Measurements from ENCODE around the gene LCMT1. TPM values are rescaled to one million over a fixed set of nuclear protein-coding genes. Genes with fewer than 3 reads are reported as not detected.

LCMT1 gene
- polyA plus RNA-seq, 2 donors, result 16.3 to 23.2 TPM

- H3K9me3 ChIP-seq (ENCODE audit: control insufficient read depth in 2 of 2, insufficient read depth in 1 of 2, low read depth in 1 of 2, low read length in 1 of 2), result no peaks in the 10 kb centered on the region
- no peak overlapping the region for H3K27ac ChIP-seq (ENCODE audit: low read depth in 2 of 2, low read length in 1 of 2)
- no peaks in the 10 kb centered on the region for H3K27me3 ChIP-seq (ENCODE audit: control insufficient read depth in 1 of 2, insufficient read depth in 2 of 2, low read length in 2 of 2)
- H3K4me3 ChIP-seq (ENCODE audit: low read depth in 1 of 2, low read length in 2 of 2), result no peak overlapping the region
- 93 to 99% methylated on average over 2 of the region's 2 CpGs for WGBS, 2 donors
- no peaks in the 10 kb centered on the region for H3K36me3 ChIP-seq (ENCODE audit: control insufficient read depth in 2 of 2, insufficient read depth in 2 of 2, low read length in 1 of 2)
- H3K4me1 ChIP-seq (ENCODE audit: control insufficient read depth in 2 of 2, insufficient read depth in 2 of 2, low read length in 1 of 2), result no peaks in the 10 kb centered on the region
These were observed 33.1 kb upstream of the LCMT1 start for GRCh38 chr16:25078386-25078978.

GRCh38 chr16:25079637-25080378, 31.7 kb upstream of the LCMT1 start:
- WGBS, 2 donors, result 61 to 70% methylated on average over 4 of the region's 4 CpGs
- no peaks in the 10 kb centered on the region for H3K9me3 ChIP-seq (ENCODE audit: control insufficient read depth in 2 of 2, insufficient read depth in 1 of 2, low read depth in 1 of 2, low read length in 1 of 2)
- H3K27me3 ChIP-seq (ENCODE audit: control insufficient read depth in 1 of 2, insufficient read depth in 2 of 2, low read length in 2 of 2), result no peaks in the 10 kb centered on the region
- H3K27ac ChIP-seq (ENCODE audit: low read depth in 2 of 2, low read length in 1 of 2), result no peak overlapping the region
- no peaks in the 10 kb centered on the region for H3K36me3 ChIP-seq (ENCODE audit: control insufficient read depth in 2 of 2, insufficient read depth in 2 of 2, low read length in 1 of 2)
- no peaks in the 10 kb centered on the region for H3K4me1 ChIP-seq (ENCODE audit: control insufficient read depth in 2 of 2, insufficient read depth in 2 of 2, low read length in 1 of 2)
- no peak overlapping the region for H3K4me3 ChIP-seq (ENCODE audit: low read depth in 1 of 2, low read length in 2 of 2)

GRCh38 chr16:25080420-25081131, 31.0 kb upstream of the LCMT1 start:
- no peak overlapping the region for H3K27ac ChIP-seq (ENCODE audit: low read depth in 2 of 2, low read length in 1 of 2)
- no peaks in the 10 kb centered on the region for H3K4me1 ChIP-seq (ENCODE audit: control insufficient read depth in 2 of 2, insufficient read depth in 2 of 2, low read length in 1 of 2)
- H3K9me3 ChIP-seq (ENCODE audit: control insufficient read depth in 2 of 2, insufficient read depth in 1 of 2, low read depth in 1 of 2, low read length in 1 of 2), result no peaks in the 10 kb centered on the region
- H3K4me3 ChIP-seq (ENCODE audit: low read depth in 1 of 2, low read length in 2 of 2), result no peak overlapping the region
- no peaks in the 10 kb centered on the region for H3K27me3 ChIP-seq (ENCODE audit: control insufficient read depth in 1 of 2, insufficient read depth in 2 of 2, low read length in 2 of 2)
- H3K36me3 ChIP-seq (ENCODE audit: control insufficient read depth in 2 of 2, insufficient read depth in 2 of 2, low read length in 1 of 2), result no peaks in the 10 kb centered on the region
- WGBS, 2 donors, result 88 to 92% methylated on average over 5 of the region's 5 CpGs

- no peaks in the 10 kb centered on the region for H3K4me1 ChIP-seq (ENCODE audit: control insufficient read depth in 2 of 2, insufficient read depth in 2 of 2, low read length in 1 of 2)
- no peak overlapping the region for H3K27ac ChIP-seq (ENCODE audit: low read depth in 2 of 2, low read length in 1 of 2)
- no peaks in the 10 kb centered on the region for H3K36me3 ChIP-seq (ENCODE audit: control insufficient read depth in 2 of 2, insufficient read depth in 2 of 2, low read length in 1 of 2)
- H3K9me3 ChIP-seq (ENCODE audit: control insufficient read depth in 2 of 2, insufficient read depth in 1 of 2, low read depth in 1 of 2, low read length in 1 of 2), result no peaks in the 10 kb centered on the region
- 93 to 94% methylated on average over 9 of the region's 9 CpGs for WGBS, 2 donors
- H3K4me3 ChIP-seq (ENCODE audit: low read depth in 1 of 2, low read length in 2 of 2), result no peak overlapping the region
- no peaks in the 10 kb centered on the region for H3K27me3 ChIP-seq (ENCODE audit: control insufficient read depth in 1 of 2, insufficient read depth in 2 of 2, low read length in 2 of 2)
These were observed 29.8 kb upstream of the LCMT1 start for GRCh38 chr16:25081702-25082101.

GRCh38 chr16:25083065-25083464, 28.5 kb upstream of the LCMT1 start:
- 86 to 90% methylated on average over 6 of the region's 6 CpGs for WGBS, 2 donors
- H3K9me3 ChIP-seq (ENCODE audit: control insufficient read depth in 2 of 2, insufficient read depth in 1 of 2, low read depth in 1 of 2, low read length in 1 of 2), result no peaks in the 10 kb centered on the region
- no peaks in the 10 kb centered on the region for H3K36me3 ChIP-seq (ENCODE audit: control insufficient read depth in 2 of 2, insufficient read depth in 2 of 2, low read length in 1 of 2)
- H3K4me3 ChIP-seq (ENCODE audit: low read depth in 1 of 2, low read length in 2 of 2), result no peak overlapping the region
- peaks cover 0 to 2% of the 10 kb centered on the region in 2 donors for H3K4me1 ChIP-seq (ENCODE audit: control insufficient read depth in 2 of 2, insufficient read depth in 2 of 2, low read length in 1 of 2)
- no peaks in the 10 kb centered on the region for H3K27me3 ChIP-seq (ENCODE audit: control insufficient read depth in 1 of 2, insufficient read depth in 2 of 2, low read length in 2 of 2)
- H3K27ac ChIP-seq (ENCODE audit: low read depth in 2 of 2, low read length in 1 of 2), result no peak overlapping the region

- Histone ChIP-seq H3K4me3 (ENCODE audit: low read depth in 1 of 2, low read length in 2 of 2) (no peak overlapping the region), H3K4me1 (ENCODE audit: control insufficient read depth in 2 of 2, insufficient read depth in 2 of 2, low read length in 1 of 2) (peaks cover 0 to 2% of the 10 kb centered on the region in 2 donors), H3K36me3 (ENCODE audit: control insufficient read depth in 2 of 2, insufficient read depth in 2 of 2, low read length in 1 of 2) (no peaks in the 10 kb centered on the region), H3K9me3 (ENCODE audit: control insufficient read depth in 2 of 2, insufficient read depth in 1 of 2, low read depth in 1 of 2, low read length in 1 of 2) (no peaks in the 10 kb centered on the region), H3K27ac (ENCODE audit: low read depth in 2 of 2, low read length in 1 of 2) (no peak overlapping the region), H3K27me3 (ENCODE audit: control insufficient read depth in 1 of 2, insufficient read depth in 2 of 2, low read length in 2 of 2) (no peaks in the 10 kb centered on the region)
- 82 to 84% methylated on average over 6 of the region's 6 CpGs for WGBS, 2 donors
These were observed 27.8 kb upstream of the LCMT1 start for GRCh38 chr16:25083701-25084100.

- WGBS, 2 donors, result 72% methylated on average over 6 of the region's 6 CpGs
- Histone ChIP-seq H3K4me3 (ENCODE audit: low read depth in 1 of 2, low read length in 2 of 2) (no peak overlapping the region), H3K36me3 (ENCODE audit: control insufficient read depth in 2 of 2, insufficient read depth in 2 of 2, low read length in 1 of 2) (no peaks in the 10 kb centered on the region), H3K9me3 (ENCODE audit: control insufficient read depth in 2 of 2, insufficient read depth in 1 of 2, low read depth in 1 of 2, low read length in 1 of 2) (no peaks in the 10 kb centered on the region), H3K27ac (ENCODE audit: low read depth in 2 of 2, low read length in 1 of 2) (no peak overlapping the region), H3K27me3 (ENCODE audit: control insufficient read depth in 1 of 2, insufficient read depth in 2 of 2, low read length in 2 of 2) (no peaks in the 10 kb centered on the region), H3K4me1 (ENCODE audit: control insufficient read depth in 2 of 2, insufficient read depth in 2 of 2, low read length in 1 of 2) (peaks cover 0 to 2% of the 10 kb centered on the region in 2 donors)
These were observed 26.7 kb upstream of the LCMT1 start for GRCh38 chr16:25084797-25085196.

- H3K27me3 ChIP-seq (ENCODE audit: control insufficient read depth in 1 of 2, insufficient read depth in 2 of 2, low read length in 2 of 2), result no peaks in the 10 kb centered on the region
- H3K36me3 ChIP-seq (ENCODE audit: control insufficient read depth in 2 of 2, insufficient read depth in 2 of 2, low read length in 1 of 2), result no peaks in the 10 kb centered on the region
- no peak overlapping the region for H3K27ac ChIP-seq (ENCODE audit: low read depth in 2 of 2, low read length in 1 of 2)
- WGBS, 2 donors, result 67 to 70% methylated on average over 5 of the region's 5 CpGs
- no peak overlapping the region for H3K4me3 ChIP-seq (ENCODE audit: low read depth in 1 of 2, low read length in 2 of 2)
- no peaks in the 10 kb centered on the region for H3K9me3 ChIP-seq (ENCODE audit: control insufficient read depth in 2 of 2, insufficient read depth in 1 of 2, low read depth in 1 of 2, low read length in 1 of 2)
- peaks cover 0 to 2% of the 10 kb centered on the region in 2 donors for H3K4me1 ChIP-seq (ENCODE audit: control insufficient read depth in 2 of 2, insufficient read depth in 2 of 2, low read length in 1 of 2)
These were observed 23.8 kb upstream of the LCMT1 start for GRCh38 chr16:25087761-25088160.

GRCh38 chr16:25089351-25089750, 22.2 kb upstream of the LCMT1 start:
- no peaks in the 10 kb centered on the region for H3K27me3 ChIP-seq (ENCODE audit: control insufficient read depth in 1 of 2, insufficient read depth in 2 of 2, low read length in 2 of 2)
- 75 to 78% methylated on average over 5 of the region's 5 CpGs for WGBS, 2 donors
- H3K27ac ChIP-seq (ENCODE audit: low read depth in 2 of 2, low read length in 1 of 2), result no peak overlapping the region
- no peaks in the 10 kb centered on the region for H3K36me3 ChIP-seq (ENCODE audit: control insufficient read depth in 2 of 2, insufficient read depth in 2 of 2, low read length in 1 of 2)
- no peak overlapping the region for H3K4me3 ChIP-seq (ENCODE audit: low read depth in 1 of 2, low read length in 2 of 2)
- peaks cover 0 to 2% of the 10 kb centered on the region in 2 donors for H3K4me1 ChIP-seq (ENCODE audit: control insufficient read depth in 2 of 2, insufficient read depth in 2 of 2, low read length in 1 of 2)
- no peaks in the 10 kb centered on the region for H3K9me3 ChIP-seq (ENCODE audit: control insufficient read depth in 2 of 2, insufficient read depth in 1 of 2, low read depth in 1 of 2, low read length in 1 of 2)

Data from esophagus (tissue), 2 donors.